ENCODE measurements around the gene NAE1.

NAE1 gene

DNA sequence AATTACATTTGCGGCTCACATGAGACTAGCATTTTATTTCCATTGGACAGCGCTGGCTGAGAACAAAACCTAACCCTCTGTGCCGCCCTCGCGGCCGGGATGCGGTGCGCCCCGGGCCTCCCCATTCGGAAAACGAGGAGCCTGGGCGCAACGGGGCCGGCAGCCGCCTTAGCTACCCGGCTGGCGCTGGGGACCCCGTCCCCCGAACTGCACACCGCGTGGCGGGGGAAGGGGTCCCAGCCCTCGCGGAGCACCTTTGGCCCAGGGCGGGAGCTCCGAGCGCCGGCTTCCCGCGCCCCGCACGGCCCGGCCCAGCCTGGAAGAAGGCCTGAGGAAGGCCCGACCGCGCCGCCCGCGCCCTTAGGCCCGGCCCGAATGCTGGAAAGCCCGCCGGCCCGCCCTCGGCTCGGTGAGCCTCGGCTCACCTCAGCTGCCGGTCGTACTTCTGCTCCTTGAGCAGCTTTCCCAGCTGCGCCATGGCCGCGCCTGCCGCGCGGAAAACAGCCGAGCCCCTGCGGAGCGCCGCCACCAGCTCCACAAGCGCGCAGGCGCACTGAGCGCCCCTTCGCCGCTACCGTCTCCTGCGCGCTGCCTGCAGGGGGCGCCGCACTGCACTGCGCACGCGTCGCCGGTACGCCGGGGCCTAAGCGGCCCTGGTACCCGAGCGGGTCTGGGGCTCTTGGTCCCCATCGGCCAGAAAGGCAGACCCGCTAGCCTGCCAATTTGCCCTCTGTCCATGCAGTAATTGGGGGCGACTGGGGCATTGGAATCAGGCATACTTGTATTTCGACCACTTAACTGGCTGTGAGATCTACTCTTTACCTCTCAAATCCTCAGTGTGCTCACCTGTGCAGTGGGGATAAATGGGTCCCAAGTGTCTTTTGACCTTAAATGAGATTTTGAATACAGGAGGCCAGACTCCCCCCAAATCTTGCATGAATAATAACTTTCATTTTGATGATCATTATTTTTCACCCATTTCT, at the start of gene NAE1:
TSS of gene NAE1 (minus strand) at position 555 of the 983 bp plus-strand sequence. CDS start at position 478, 77 bp downstream.
- TF ChIP-seq ZNF384 (IDR thresholded peaks at IDR 0.05) (no peak), CTBP1 (IDR thresholded peaks at IDR 0.05; ENCODE audit: borderline replicate concordance) (0 out of 2 replicates have a peak, but pooled peaks have one; percentile 50), L3MBTL2 (conservative IDR thresholded peaks at IDR 0.05) (peak; percentile 71)
- ChIA-PET CTCF (interaction anchor here (0.6 to 1.4 kb wide), 22 partner anchors 11 to 266 kb away, joined by 3 to 13 read pairs (median 5); partner anchors contain the start of gene CA7), POLR2A (interaction anchor here (0.6 to 1.9 kb wide), 20 partner anchors 11 to 227 kb away, joined by 3 to 13 read pairs (median 3); partner anchors contain the start of genes CA7, DYNC1LI2 and PDP2)
- DNase-seq (ENCODE audit: extremely low spot score), result peak; percentile 98

DNA sequence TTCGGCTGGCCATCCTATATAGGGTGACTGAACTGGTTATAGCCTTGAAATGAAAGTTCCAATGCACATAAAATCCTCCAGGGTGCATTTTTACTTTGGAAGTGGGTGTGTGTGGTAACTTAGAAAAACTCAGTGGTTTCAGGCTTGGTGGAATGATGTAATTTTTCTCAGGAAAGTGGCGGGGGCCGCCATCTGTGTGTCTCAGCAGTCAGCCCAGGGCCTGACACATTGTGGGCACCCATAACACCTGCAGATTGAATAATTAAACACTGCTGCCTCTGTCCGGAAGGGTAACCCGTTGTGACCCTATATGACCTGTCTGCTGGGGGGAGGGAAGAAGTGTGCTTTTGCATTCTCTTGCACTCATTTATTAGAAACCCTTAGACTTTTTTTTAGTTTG, 47.3 kb upstream of the NAE1 start:
- DNase-seq (ENCODE audit: extremely low spot score), result no peak

DNA sequence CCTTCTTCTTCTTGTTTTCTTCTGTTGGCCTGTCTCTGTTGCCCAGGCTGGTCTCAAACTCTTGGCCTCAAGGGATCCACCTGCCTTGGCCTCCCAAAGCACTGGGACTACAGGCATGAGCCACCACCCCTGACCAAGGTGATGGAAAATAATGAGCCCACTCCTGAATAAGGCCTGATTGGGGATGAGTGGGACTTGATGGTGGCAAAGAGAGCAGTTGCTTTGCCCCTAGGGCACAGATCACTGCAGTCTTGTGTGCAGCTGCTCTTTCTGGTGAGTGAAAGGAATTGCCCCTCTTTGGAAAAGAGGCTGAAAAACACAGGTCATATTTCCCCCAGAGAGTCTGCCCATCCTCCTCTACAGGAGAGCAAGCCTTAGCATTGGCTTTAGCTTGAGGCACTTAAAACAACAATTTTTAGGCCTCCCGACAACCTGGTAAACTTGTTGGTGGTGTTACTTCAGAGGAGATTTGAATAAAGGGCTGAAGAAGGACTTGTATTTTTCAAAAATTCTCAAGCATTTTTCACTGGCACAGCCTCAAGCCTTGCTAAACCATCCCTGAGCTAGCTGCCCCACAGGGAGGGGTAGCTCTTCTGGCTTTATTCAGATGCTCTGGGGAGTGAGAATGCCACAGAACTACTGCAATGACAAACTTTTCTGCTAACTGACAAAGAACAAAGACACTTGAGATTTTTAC, 43.5 kb upstream of the NAE1 start:
- TF ChIP-seq ZNF384 (IDR thresholded peaks at IDR 0.05) (no peak), FOXM1 (IDR thresholded peaks at IDR 0.05; ENCODE audit: borderline replicate concordance) (no peak), BHLHE40 (IDR thresholded peaks at IDR 0.05; ENCODE audit: borderline replicate concordance) (no peak), SUZ12 (IDR thresholded peaks at IDR 0.05) (no peak)
- TF ChIP-seq, protein P1, sequence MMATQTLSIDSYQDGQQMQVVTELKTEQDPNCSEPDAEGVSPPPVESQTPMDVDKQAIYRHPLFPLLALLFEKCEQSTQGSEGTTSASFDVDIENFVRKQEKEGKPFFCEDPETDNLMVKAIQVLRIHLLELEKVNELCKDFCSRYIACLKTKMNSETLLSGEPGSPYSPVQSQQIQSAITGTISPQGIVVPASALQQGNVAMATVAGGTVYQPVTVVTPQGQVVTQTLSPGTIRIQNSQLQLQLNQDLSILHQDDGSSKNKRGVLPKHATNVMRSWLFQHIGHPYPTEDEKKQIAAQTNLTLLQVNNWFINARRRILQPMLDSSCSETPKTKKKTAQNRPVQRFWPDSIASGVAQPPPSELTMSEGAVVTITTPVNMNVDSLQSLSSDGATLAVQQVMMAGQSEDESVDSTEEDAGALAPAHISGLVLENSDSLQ (IDR thresholded peaks at IDR 0.05), result no peak
- ChIA-PET CTCF (interaction anchor here (1.1 to 1.5 kb wide), 3 partner anchors 21 to 146 kb away, joined by 4 to 8 read pairs (median 5); partner anchors contain the start of gene NAE1), POLR2A (interaction anchor here (0.7 to 1.1 kb wide), 2 partner anchors 43 to 60 kb away, joined by 3 read pairs; partner anchors contain the start of genes CIAO2B and NAE1)
- no peak for DNase-seq (ENCODE audit: extremely low spot score)

More for the DNA sequence above, 47.3 kb upstream of the NAE1 start:
- CTCF ChIA-PET, result interaction anchor here (1.1 kb wide), 1 partner anchor 10 kb away, joined by 3 read pairs; no protein-coding TSS in a partner anchor
- POLR2A ChIA-PET, result no interaction called here
- TF ChIP-seq ELF4 (IDR thresholded peaks at IDR 0.05) (no peak), FOXA1 (IDR thresholded peaks at IDR 0.05) (no peak), HDGF (IDR thresholded peaks at IDR 0.05; ENCODE audit: borderline replicate concordance) (no peak), FOXM1 (IDR thresholded peaks at IDR 0.05; ENCODE audit: borderline replicate concordance) (no peak), BHLHE40 (IDR thresholded peaks at IDR 0.05; ENCODE audit: borderline replicate concordance) (no peak), ARNT (IDR thresholded peaks at IDR 0.05) (no peak), CTBP1 (IDR thresholded peaks at IDR 0.05; ENCODE audit: borderline replicate concordance) (no peak), L3MBTL2 (conservative IDR thresholded peaks at IDR 0.05) (no peak), LEF1 (IDR thresholded peaks at IDR 0.05; ENCODE audit: borderline replicate concordance) (no peak), FOXK2 (IDR thresholded peaks at IDR 0.05) (no peak), SP1 (IDR thresholded peaks at IDR 0.05) (no peak), ZNF384 (IDR thresholded peaks at IDR 0.05) (no peak), SUZ12 (IDR thresholded peaks at IDR 0.05) (no peak), TARDBP (IDR thresholded peaks at IDR 0.05) (no peak)
- TF ChIP-seq, protein P1 (IDR thresholded peaks at IDR 0.05), result no peak

DNA sequence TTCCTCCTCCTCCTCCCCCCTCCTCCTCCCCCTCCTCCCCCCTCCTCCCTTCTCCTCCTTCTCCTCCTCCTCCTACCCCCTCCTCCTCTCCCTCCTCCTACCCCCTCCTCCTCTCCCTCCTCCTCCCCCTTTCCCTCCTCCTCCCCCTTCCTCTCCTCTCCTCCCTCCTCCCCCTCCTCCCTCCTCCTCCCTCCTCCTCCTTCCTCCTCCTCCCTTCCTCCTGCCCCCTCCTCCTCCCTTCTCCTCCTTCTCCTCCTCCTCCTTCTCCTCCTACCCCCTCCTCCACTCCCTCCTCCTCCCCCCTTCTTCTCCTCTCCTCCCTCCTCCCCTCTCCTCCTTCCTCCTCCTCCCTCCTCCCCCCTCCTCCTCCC, 42.9 kb upstream of the NAE1 start:
- DNase-seq (ENCODE audit: extremely low spot score), result no peak
- POLR2A ChIA-PET, result interaction anchor here (1.1 to 1.3 kb wide), 3 partner anchors 17 to 223 kb away, joined by 3 to 13 read pairs (median 4); partner anchors contain the start of gene NAE1
- CTCF ChIA-PET, result interaction anchor here (0.5 to 1.6 kb wide), 11 partner anchors 8 to 506 kb away, joined by 3 to 6 read pairs (median 3); no protein-coding TSS in a partner anchor
- TF ChIP-seq HDGF (IDR thresholded peaks at IDR 0.05; ENCODE audit: borderline replicate concordance), result no peak

DNA sequence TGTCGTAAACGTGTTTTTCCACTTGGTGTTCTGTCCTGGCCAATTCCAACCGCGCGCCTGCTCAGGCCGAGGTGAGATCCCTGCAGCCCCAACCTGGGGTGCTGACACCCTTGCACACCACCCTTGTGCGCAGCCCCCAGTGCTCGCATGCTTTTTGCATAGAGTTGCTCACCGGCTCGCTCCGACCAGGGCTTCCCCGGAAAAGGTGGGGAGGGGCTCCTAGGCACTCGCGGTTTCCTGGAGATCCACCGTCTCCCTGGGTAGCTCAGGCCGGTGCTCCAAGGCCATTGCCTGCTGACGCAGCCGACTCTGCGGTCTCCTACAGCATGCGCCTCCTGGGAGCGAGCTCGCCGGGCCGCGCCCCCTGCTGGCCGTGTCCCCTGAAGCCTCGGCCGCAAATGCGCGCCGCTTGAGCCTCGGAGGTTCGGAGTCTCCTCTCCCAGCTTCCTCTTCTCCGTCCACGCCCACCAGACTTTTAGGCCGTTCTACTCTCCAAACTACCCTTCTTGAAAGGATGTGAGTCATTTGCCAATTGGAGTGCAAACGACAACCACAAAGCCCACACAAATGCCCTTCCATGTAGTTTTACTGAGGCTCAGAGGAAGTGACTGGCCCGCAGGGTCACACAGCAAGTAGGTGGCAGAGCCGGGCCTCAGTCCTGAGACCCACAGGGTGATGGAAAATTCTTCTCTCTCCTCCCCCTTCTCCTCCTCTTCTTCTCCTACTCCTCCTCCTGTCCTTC, 42.3 kb upstream of the NAE1 start:
- CTCF ChIA-PET, result interaction anchor here (0.5 to 1.6 kb wide), 19 partner anchors 8 to 507 kb away, joined by 3 to 6 read pairs (median 3); partner anchors contain the start of genes CDH16 and NAE1
- peak; percentile 74 for TF ChIP-seq L3MBTL2 (conservative IDR thresholded peaks at IDR 0.05)
- TF ChIP-seq ZNF384 (IDR thresholded peaks at IDR 0.05), result no peak
- peak; percentile 86 for DNase-seq (ENCODE audit: extremely low spot score)
- POLR2A ChIA-PET, result interaction anchor here (1.1 to 1.3 kb wide), 4 partner anchors 16 to 222 kb away, joined by 3 to 13 read pairs (median 4); partner anchors contain the start of gene NAE1

DNA sequence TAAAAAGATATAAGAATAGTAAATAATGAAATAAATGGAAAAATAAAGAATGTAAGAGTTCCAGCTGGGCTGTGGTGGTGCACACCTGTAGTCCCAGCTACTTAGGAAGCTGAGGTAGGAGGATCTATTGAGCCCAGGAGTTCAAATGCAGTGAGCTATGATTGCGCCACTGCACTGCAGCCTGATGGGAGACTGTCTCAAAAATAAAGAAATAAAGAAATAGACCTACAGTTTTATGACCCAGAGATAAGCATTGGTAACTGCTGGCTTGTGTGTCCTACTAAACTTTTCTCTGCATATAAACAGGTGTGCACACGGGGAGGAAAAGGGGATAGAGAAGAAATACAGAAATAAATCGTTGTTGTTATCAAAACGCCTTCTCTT, 41.8 kb upstream of the NAE1 start:
- CTCF ChIA-PET, result interaction anchor here (0.6 to 1.6 kb wide), 15 partner anchors 9 to 211 kb away, joined by 3 to 6 read pairs (median 4); partner anchors contain the start of genes CDH16 and NAE1
- TF ChIP-seq NFRKB (IDR thresholded peaks at IDR 0.05) (no peak), ARNT (IDR thresholded peaks at IDR 0.05) (no peak), ELF4 (IDR thresholded peaks at IDR 0.05) (no peak)
- no peak for DNase-seq (ENCODE audit: extremely low spot score)
- POLR2A ChIA-PET, result interaction anchor here (1.1 to 1.3 kb wide), 4 partner anchors 16 to 222 kb away, joined by 3 to 13 read pairs (median 4); partner anchors contain the start of gene NAE1

Measured in HEK293T (cell line).